GM19240 (cell line): ENCODE measurements around the gene ARHGEF2.
"Not testable (repeated sequence)": the region's sequence is repeated elsewhere in the genome, so short reads cannot be mapped to it uniquely, and the experiment has no call there.

Experiments
- DNase-seq: peaks from one replicate; pipeline ENCODE4 v3.0.0; 2011; ENCODE audit warnings: low spot score; ENCODE audit not compliant: insufficient read length

The ARHGEF2 gene

GRCh38 chr1:155990005-155990739, 11.8 kb upstream of the ARHGEF2 start:
- DNase-seq, result no peak

DNA sequence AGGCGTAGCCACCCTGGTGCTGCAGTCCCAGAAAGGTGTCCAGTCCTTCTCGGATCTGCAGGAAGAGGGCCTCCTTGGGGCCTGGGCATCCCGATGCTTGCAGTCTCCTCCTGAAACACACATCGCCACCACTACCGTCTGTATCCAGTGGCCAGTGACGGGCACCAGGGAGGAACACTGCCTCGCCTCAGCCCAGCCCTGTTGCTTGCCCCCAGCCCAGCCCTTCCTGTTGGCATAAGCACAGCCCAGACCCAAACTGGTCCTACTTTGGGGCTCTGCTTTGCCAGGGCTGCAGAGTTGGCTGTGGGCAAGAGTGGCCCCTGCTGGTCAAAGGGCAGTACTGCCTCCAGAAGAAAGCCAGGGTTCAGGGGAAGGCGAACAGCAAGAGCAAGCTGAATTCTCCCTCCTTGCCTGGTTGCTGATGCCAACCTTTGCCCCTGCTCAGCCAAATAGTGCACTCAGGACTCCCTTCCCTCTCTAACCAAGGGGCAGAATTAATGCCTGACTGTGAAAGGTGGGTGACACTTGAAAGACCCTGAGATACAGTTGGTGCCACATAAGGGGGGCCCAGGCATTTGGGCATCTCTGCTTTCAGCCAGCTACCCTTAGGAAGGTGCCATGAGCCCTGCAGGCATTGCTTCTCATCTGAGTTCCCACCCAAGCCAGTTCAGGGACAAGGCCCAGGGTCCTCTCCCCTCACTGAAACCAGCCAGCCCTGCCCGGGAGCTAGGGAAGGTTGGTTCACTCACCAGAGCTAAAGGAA, 11.1 kb upstream of the ARHGEF2 start:
- no peak for DNase-seq

DNA sequence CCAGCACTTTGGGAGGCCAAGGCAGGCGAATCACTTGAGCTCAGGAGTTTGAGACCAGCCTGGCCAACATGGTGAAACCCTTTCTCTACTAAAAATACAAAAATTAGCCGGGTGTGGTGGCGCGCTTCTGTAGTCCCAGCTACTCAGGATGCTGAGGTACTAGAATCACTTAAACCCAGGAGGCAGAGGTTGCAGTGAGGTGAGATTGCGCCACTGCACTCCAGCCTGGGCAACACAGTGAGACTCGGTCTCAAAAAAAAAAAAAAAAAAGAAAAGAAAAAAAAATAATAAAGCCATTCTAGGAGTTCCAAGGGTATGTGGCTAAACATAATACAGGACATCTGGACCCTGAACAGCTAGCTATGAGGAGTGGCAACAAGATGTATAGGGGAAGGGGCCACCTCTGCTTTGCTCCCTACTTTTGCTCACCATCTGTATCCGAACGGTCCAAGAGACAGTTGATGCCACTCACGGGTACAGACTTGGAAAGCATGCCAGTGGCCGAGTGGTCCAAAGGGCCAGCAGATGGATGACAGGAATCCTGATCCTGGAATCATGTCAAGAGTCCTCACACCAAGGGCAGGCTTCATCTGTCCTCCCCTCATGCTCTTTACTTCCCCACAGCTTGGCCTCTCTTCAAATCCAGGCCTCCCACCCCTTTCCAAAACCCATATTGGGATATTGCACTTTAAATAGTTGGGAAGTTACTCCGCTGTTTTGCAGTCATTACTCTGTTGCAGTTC, 6.7 kb upstream of the ARHGEF2 start:
- DNase-seq, result not testable (repeated sequence)

DNA sequence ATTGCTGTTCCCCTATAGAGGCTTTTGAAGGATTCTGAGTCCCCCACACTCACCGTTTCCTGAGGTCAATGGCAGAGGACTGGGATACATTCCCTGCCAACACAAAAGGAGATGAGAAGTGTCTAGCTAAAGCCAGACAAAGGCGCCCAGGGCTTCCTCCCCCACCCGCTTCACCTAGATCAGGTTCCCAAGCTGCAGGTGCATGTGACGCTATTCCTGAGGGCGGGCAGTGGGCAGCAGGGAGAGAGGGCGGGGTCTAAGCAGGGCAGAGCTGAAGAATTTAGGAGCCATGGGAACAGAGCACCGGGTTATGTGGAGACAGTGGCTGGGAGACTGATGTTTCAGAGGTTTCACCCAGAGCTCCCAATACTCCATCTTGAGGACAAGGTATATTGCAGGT, 6.0 kb upstream of the ARHGEF2 start:
- no peak for DNase-seq

GRCh38 chr1:155983191-155984024, 5.1 kb upstream of the ARHGEF2 start:
- no peak for DNase-seq

GRCh38 chr1:155982106-155982505, 3.8 kb upstream of the ARHGEF2 start:
- no peak for DNase-seq

DNA sequence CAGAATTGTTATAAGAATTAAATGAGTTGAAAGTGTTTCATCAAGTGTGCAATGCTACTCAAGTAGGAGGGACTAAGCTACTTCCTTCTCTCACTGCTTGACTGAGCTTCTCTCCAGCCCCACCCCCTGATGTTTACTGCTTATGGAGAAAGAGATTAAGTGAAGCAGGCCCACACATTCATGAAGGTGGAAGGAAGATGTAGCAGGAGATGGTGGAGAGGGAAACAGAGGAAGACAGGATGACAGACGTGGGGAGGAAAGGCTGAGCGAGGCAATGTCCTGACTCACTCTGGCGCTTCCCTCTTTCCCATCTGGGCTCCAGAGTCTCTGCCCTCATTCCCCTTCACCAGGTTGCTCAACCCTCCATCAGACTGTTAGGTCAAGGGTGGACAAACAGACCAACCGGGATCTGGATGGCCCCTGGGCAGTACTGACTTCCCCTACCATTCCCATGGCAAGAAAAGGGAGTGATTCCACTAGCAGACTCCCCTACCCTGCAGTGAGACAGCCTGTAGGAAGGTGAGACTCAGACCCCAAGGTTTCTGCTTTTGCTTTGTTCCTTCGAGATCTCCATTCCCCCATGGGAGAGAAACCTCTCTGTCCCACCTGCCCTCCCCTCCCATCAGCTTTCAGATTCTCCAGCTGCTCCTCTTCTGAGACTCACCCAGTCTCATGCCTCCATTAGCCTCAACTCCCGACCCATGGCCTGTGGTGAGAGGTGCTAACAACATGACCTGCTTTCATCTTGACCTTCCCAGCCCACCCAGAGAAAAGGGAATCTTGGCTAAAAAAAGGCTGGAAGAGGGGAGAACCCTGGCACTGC, 3.1 kb upstream of the ARHGEF2 start:
- no peak for DNase-seq

- DNase-seq, result no peak
Measured at GRCh38 chr1:155979597-155980343, 1.4 kb upstream of the ARHGEF2 start.

GRCh38 chr1:155978973-155979429, 654 bp upstream of the ARHGEF2 start:
- no peak for DNase-seq

DNA sequence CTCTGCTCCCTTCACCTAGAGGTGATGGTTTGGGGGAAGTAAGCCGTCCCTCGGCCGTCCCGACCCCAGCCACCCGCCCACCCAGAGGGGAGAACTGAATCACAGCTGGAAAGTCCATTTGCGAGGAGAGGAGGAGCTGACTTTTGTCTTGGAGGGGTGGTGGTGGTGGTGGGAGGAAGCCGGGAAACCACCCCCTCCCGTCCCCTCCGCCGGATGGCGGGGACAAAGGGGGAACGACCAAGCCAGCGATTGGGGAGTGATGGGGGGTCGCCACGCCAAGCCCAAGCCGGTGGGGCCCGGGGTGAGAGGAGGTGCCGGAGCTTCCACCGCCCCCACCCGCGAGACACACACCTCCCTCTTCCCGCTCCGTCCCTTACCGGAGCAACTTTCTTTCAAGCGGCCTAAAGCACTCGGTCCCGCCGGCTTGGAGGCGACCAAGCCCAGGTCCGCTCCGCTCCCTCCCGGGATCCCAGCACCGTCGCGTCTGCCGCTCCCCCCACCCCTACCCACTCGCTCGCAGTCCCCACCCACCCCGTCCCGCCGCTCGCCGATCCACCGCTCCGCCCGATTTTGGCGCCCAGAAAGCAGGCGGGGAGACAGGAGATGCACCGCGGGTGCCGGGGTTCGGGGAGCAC, 540 bp downstream of the ARHGEF2 start:
- no peak for DNase-seq

GRCh38 chr1:155976913-155977689, 1.2 kb downstream of the ARHGEF2 start:
- no peak for DNase-seq

DNA sequence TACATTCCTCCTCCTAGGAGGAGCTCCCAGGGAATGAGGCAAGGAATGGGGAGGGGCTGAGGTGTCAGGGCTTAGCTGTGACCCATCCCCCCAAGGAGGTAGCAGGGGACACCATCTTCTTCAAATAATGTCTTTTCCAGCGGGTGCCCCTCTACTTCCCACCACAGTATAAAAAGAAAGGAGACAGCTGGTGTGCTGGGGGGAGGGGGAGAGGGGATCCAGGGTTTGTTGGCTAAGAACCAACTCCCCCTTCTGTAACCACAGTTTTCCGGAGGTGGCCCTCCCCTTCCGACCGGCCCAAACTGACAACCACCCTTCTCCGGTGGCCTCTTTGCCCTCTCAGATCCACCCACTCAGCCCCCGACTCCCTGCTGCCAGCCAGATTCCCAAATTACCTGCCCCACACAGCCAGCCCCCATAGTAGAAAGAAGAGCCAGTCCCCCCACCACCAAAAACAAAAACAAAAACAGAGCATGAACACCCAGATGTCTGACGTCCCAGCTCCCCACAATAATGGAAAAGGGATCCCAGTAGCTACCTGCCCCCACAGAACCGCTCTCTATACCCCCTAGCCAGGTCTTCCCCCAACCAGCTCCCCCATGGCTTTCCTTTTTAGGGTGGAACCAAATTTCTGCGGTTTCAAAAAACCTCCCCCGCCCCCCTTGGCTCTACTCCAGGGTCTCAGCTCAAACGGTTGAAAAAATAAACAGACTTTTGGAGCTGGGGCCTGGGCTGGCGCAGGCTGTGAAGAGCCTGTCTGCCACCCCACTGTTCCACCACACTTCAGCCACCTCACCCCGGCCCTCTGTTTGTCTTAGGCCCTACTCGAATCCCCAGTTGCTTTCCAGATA, 2.1 kb downstream of the ARHGEF2 start:
- no peak for DNase-seq

DNA sequence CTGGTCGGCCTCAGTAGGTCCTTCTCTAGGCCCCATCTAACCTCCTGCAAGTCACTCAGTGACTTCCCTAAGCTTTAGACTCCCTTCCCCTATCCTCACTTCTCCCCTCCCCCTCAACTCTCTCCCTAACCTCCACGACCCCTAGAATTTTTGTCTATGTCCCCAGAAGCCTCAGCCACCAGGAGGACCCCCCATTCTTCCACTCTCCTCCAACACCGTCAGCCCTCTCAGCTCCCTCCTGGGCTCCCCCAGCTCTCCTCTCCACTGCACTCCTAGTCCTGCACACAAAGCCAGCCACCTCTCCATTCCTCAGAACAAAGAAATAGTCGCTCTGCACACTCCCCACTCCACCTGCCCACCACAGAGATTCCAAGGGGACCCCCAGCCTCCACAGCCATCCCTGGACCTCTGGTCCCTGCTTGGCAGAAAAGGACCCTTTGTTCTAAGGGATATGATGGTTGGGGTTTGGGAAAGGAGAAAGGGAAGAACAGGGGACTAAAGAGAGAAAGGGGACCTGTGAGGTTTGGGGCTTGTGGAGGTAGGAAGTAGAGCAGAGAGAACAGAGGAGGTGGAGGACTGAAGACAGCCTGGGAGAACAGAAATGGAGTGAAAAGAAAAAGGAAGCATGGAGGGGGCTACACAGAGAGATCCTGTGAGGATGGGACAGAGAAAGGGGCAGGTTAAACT, 2.8 kb downstream of the ARHGEF2 start:
- DNase-seq, result no peak

DNA sequence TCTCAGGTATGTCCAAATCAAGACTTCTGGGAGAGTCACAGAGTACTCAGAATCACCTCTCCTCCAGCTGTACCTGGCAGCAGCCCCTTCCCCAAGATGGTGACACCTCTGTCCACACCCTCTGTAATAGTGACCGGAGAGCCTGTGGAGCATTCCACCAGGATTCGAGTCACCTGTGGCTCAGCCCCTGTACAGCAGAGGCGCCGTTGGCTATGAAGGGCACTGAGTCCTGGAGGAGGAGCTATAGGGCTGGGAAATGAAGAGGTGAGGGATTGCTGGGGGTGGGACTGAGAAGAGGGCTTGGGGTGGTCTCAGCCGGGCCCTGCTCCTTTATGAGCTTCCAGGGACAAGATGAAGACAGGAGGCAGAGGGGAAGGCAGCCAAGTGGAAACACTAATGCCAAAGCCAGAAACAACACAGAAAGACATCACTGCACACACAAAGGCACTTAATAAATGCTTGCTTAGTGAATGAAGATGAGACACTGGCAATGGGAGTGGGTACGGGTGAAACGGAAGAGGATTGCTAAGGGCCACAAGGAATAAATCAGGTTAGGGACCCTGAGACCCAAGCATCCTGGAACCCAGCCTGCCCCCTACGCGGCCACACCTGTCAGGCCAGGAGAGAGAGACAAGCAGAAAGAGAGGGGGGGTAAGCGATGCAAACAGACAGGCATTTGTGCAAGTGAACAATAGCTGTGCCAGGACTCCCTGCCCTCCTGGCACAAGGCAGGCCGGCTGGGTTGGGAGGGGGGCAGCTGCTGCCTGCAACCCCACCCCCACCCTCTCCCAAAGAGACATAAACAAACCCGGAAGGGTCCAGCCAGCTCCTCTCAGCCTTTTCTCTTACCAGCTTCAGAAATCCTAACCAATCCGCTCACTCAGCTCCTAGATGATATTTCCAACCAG, 3.9 kb downstream of the ARHGEF2 start:
- DNase-seq, result no peak

- DNase-seq, result no peak
Measured at GRCh38 chr1:155973723-155974122, 4.6 kb downstream of the ARHGEF2 start.
